ENCODE data around the gene TTLL9. TPM values are rescaled to one million over a fixed set of nuclear protein-coding genes. Genes with fewer than 3 reads are reported as not detected.

Gene TTLL9
- total and polyA plus RNA-seq, 2 of the 13 experiments (the other 11 are each of a cell fraction or from before 2014, with no cell fraction given), result not detected

DNA sequence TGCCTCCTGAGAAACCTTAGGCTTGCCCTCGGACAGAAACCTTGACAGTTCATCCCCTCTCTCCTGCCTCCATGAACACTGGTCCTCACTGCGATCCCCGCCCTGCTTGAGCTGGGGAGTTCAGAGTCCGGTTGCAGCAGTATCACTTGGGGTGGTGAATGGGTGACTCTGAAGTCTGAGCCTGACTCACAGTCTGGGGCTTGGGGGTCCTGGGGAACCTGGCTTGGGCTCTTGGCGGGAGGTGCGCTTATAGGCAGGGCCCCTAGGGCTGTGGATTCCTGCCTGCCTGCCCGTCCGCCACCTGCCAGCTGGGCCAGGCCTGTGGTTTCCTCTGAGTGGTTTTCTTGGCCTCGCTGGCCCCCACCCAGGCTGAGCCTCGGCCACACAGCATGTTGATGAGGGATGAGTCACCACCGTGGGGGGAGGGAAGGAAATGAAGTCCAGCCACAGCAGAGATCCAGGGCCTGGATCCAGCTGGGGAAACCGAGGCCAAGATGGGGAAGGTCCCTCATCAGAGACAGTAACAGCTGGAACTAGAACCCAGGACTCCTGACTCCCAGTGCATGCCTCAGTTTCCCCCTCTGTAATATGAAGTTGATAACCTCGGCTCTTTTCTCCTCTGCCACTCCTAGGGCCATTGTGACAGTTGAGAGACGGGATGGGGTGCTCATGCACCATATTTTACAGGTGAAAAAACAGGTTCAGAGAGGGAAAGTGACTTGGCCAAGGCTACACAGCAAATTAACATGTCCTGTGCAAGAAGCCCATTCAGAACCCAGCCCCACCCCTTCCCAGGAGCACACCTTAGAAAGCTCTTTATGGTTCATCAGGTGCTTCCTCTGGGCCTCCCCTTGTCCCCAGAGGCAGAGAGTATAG is 34.2 kb upstream of the TTLL9 start (continued):
- TF ChIP-seq ZNF407 (CRISPR knock-in tag; IDR thresholded peaks at IDR 0.05; ENCODE audit: not compliant biosample characterization) (no peak), DZIP1 (CRISPR knock-in tag; IDR thresholded peaks at IDR 0.05) (no peak), NFKBIZ (CRISPR knock-in tag; IDR thresholded peaks at IDR 0.05) (0 out of 2 replicates have a peak, but pooled peaks have one; percentile 47), NR2F1 (CRISPR knock-in tag; IDR thresholded peaks at IDR 0.05) (no peak), MIXL1 (CRISPR knock-in tag; IDR thresholded peaks at IDR 0.05) (no peak), ZNF83 (CRISPR knock-in tag; IDR thresholded peaks at IDR 0.05; ENCODE audit: borderline replicate concordance) (no peak), CC2D1A (CRISPR knock-in tag; IDR thresholded peaks at IDR 0.05) (no peak), SIX1 (CRISPR knock-in tag; IDR thresholded peaks at IDR 0.05; ENCODE audit: borderline replicate concordance) (no peak), SATB2 (CRISPR knock-in tag; IDR thresholded peaks at IDR 0.05) (no peak), ZNF460 (CRISPR knock-in tag; IDR thresholded peaks at IDR 0.05; ENCODE audit: borderline replicate concordance) (no peak), ZNF263 (CRISPR knock-in tag; IDR thresholded peaks at IDR 0.05) (peak; percentile 22; the same call in 1 of the 2 replicates), TEF (CRISPR knock-in tag; IDR thresholded peaks at IDR 0.05) (no peak), MYC (CRISPR knock-in tag; IDR thresholded peaks at IDR 0.05; ENCODE audit: borderline replicate concordance) (peak; percentile 43; the same call in 1 of the 2 replicates), ZNF713 (CRISPR knock-in tag; IDR thresholded peaks at IDR 0.05) (no peak), PHF5A (CRISPR knock-in tag; IDR thresholded peaks at IDR 0.05; ENCODE audit: low read depth, unreplicated experiment) (no peak), NPAS2 (CRISPR knock-in tag; IDR thresholded peaks at IDR 0.05; ENCODE audit: borderline replicate concordance) (no peak), HNRNPLL (IDR thresholded peaks at IDR 0.05; ENCODE audit: low read depth, low read length, poor library complexity, severe bottlenecking) (peak; percentile 55), ZNF160 (CRISPR knock-in tag; IDR thresholded peaks at IDR 0.05) (no peak; the same call in 1 of the 2 replicates)

All from HepG2 (cell line).